Right cardiac atrium (tissue), 5 donors: Measurements from ENCODE around the gene WSB1. TPM values are rescaled to one million over a fixed set of nuclear protein-coding genes. Genes with fewer than 3 reads are reported as not detected.
"Not testable (repeated sequence)": the region's sequence is repeated elsewhere in the genome, so short reads cannot be mapped to it uniquely, and the experiment has no call there.

ENCODE experiments used
- ATAC-seq, 2 donors: fragments of 200-7000 bp; cut with Tn5 transposase; one replicate each; pipeline versions ENCODE4 v1.8.0 to v1.9.1; 2020; ENCODE audit warnings: moderate library complexity in 2 of 2, mild to moderate bottlenecking in 1 of 2
- DNase-seq, 3 donors: peaks; one replicate each; pipeline ENCODE4 v3.0.0-alpha.2; 2020
- H3K27ac ChIP-seq: one replicate; pipeline ENCODE4 v1.5.1; 2013; ENCODE audit warnings: mild to moderate bottlenecking, low read length, control low read depth, moderate library complexity
- H3K27me3 ChIP-seq: one replicate; pipeline ENCODE4 v1.6.1; 2013; ENCODE audit not compliant: control insufficient read depth, insufficient read depth
- H3K4me1 ChIP-seq: one replicate; pipeline ENCODE4 v1.6.1; 2013; ENCODE audit warnings: low read length; ENCODE audit not compliant: control insufficient read depth, insufficient read depth
- H3K4me3 ChIP-seq: one replicate; pipeline ENCODE4 v1.5.1; 2013; ENCODE audit warnings: low read length, control low read depth
- H3K9me3 ChIP-seq: one replicate; pipeline ENCODE4 v1.6.1; 2013; ENCODE audit warnings: low read length; ENCODE audit not compliant: control insufficient read depth
- WGBS: extraction: QIAGEN DNeasy Blood & Tissue Kit; methylation state at CpG from one replicate; pipeline ENCODE4 v1.1.7; 2013; 5-methylcytosine and 5-hydroxymethylcytosine counted together
- intact Hi-C, 4 donors: fragments of 100-400 bp; cut with DNase I; formaldehyde crosslinking; loops; one replicate each; pipeline versions ENCODE4 v1.11.0 to v1.14.0; 2022 to 2023
- polyA plus RNA-seq: library from polyadenylated mRNA; stranded (reverse); fragments of 200-250 nt; gene quantifications from one replicate; pipeline ENCODE4 v1.2.3, GENCODE V29; 2013
- total RNA-seq, 4 donors: library from RNA; stranded (reverse); fragmentation: NEBNext Ultra II Directional; extraction: Animal tissue kit (Norgen Biotek cat#: 25700); gene quantifications; one replicate each; pipeline ENCODE4 v1.2.1, GENCODE V29; 2021
- donor health status: healthy with polysubstance abuse.
- donor health status: DM: no; HTN: yes; CAD: no.
- donor health status: DM: no; HTN: no; CAD: no.
- donor health status: DM: no; HTN: yes; CAD: no; lungs with severe emphysema.
- donor health status: DM: yes; HTN: yes; CAD: no.

Gene WSB1
- total and polyA plus RNA-seq, 5 donors = 65.6 to 130 (median 83.4) TPM

GRCh38 chr17:27276653-27277156, 17.2 kb upstream of the WSB1 start:
- Histone ChIP-seq H3K27ac (no peak overlapping the region), H3K4me3 (no peak overlapping the region), H3K4me1 (no peaks in the 10 kb centered on the region), H3K9me3 (no peaks in the 10 kb centered on the region), H3K27me3 (no peaks in the 10 kb centered on the region)
- intact Hi-C loops = no loop called here
- ATAC-seq (peak in 1 of 2 donors; percentile 36), DNase-seq (no peak)
- WGBS = 71% methylated on average over 14 of the region's 14 CpGs

DNA sequence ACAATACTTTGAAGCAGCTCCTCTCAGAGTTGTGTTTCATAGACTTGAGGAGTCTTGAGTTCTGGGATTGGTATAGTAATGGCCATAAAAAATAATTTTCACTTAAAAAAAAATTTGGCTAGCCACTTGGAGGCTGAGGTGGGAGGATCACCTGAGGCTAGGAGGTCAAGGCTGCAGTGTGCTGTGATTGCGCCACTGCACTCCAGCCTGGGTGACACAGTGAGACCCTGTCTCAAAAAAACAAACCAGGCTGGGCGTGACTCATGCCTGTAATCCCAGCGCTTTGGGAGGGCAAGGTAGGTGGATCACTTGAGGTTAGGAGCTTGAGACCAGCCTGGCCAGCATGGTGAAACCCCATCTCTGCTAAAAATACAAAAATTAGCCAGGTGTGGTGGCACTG, 14.8 kb upstream of the WSB1 start:
- H3K27ac ChIP-seq, ATAC-seq, H3K4me1 ChIP-seq, H3K27me3 ChIP-seq, H3K9me3 ChIP-seq, H3K4me3 ChIP-seq, intact Hi-C loops: not testable (repeated sequence)
- WGBS = 99% methylated on average over 3 of the region's 3 CpGs
- peak in 1 of 3 donors; percentile 26 for DNase-seq

GRCh38 chr17:27280527-27280926, 13.4 kb upstream of the WSB1 start:
- H3K4me1 ChIP-seq = peaks cover 2% of the 10 kb centered on the region
- intact Hi-C loops = no loop called here
- no peak for DNase-seq
- H3K4me3 ChIP-seq = no peak overlapping the region
- no peaks in the 10 kb centered on the region for H3K9me3 ChIP-seq
- 91% methylated on average over 10 of the region's 10 CpGs for WGBS
- no peaks in the 10 kb centered on the region for H3K27me3 ChIP-seq
- no peak for ATAC-seq
- H3K27ac ChIP-seq = no peak overlapping the region

DNA sequence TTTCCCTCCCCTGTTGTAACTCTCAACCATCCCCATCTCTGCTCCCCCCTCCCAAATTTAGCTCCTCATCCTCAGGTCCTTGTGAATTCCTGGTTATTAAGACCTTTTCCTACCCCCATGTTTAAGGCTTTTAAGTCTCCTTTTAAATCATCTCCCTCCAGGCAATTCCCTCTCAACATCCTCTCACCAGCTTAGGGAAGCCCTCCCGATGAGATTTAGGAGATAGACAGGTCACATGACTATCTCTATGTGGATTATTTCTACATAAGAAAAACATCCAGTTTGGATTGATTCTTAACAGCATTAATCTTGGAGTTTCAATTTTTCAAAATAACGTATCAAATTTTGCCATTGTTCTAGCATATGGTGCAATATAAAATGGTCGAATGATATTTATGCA, 12.5 kb upstream of the WSB1 start:
- no peak for ATAC-seq
- no peak overlapping the region for H3K27ac ChIP-seq
- no peaks in the 10 kb centered on the region for H3K27me3 ChIP-seq
- intact Hi-C loops = no loop called here
- WGBS = 71% methylated on average over 3 of the region's 3 CpGs
- H3K4me1 ChIP-seq = peaks cover 2% of the 10 kb centered on the region
- no peaks in the 10 kb centered on the region for H3K9me3 ChIP-seq
- DNase-seq = no peak
- no peak overlapping the region for H3K4me3 ChIP-seq

DNA sequence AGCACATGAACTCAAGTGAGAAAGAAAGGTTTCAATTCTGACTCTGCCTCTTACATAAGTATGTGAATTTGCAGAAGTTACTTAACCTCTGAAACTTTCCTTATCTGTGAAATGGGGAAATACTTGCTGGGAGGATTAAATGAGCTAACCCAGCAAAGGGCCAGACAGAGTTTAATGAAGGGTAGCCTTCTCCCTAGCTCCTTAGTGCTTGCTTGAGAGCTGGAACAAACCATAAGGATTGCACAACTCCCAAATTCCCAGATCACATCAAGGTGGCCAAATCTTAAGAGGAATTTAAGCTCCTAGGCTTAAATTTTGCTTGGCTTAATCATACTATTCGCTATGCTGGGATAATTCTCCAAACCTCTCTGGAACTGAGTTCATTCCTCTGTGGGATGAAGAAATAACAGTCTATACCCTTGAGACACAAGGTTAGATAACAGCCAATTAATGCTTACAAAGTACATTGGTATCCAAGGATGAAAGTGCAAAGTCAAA, 11.8 kb upstream of the WSB1 start:
- H3K27ac ChIP-seq = no peak overlapping the region
- H3K4me3 ChIP-seq = no peak overlapping the region
- intact Hi-C loops = no loop called here
- ATAC-seq = peak; percentile 91 to 94
- peaks cover 2% of the 10 kb centered on the region for H3K4me1 ChIP-seq
- H3K9me3 ChIP-seq = no peaks in the 10 kb centered on the region
- no peaks in the 10 kb centered on the region for H3K27me3 ChIP-seq
- no peak for DNase-seq
- WGBS = 73% methylated on average over 1 of the region's 1 CpG

DNA sequence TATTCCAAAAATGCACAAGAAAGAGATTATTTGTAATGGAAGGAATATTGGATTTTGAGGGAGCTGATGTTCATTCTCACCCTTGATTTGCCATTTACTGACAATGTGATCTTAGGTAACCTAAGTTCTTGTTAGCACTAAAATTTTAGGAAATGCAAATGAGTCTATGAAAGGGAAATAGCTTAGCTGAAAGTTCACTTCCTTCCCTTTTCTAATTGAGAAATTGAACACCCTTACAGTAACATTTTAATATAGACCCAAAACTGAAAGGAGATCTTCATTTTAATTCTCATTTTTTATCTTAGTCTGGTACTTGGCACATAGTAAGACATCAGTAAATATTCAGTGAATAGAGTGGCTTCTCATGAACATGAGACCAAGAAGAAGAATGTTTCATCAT, 10.9 kb upstream of the WSB1 start:
- Histone ChIP-seq H3K4me1 (peaks cover 2% of the 10 kb centered on the region), H3K4me3 (no peak overlapping the region), H3K9me3 (no peaks in the 10 kb centered on the region), H3K27ac (no peak overlapping the region), H3K27me3 (no peaks in the 10 kb centered on the region)
- DNase-seq (no peak), ATAC-seq (no peak)
- intact Hi-C loops = no loop called here

DNA sequence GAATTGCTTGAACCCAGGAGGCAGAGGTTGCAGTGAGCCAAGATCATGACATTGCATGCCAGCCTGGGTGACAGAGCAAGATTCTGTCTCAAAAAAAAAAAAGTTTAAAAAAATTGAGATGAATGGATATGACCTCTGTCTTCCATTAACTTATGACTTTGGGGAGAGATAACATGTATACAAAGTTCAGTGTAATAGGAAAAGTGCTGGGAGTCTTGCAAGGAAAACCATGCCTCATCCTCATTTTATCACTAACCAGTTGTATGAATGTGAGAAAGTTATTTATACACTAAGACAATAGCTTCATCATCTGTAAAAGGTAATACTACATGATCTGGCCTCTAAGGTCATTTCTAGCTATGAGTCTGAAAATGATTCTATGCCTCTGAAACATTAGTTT, 10.2 kb upstream of the WSB1 start:
- no peak overlapping the region for H3K27ac ChIP-seq
- intact Hi-C loops = no loop called here
- H3K4me3 ChIP-seq = no peak overlapping the region
- H3K27me3 ChIP-seq = no peaks in the 10 kb centered on the region
- DNase-seq (no peak), ATAC-seq (no peak)
- H3K9me3 ChIP-seq = no peaks in the 10 kb centered on the region
- peaks cover 2% of the 10 kb centered on the region for H3K4me1 ChIP-seq

- H3K27ac ChIP-seq = peak overlapping the region; percentile 30
- ATAC-seq = no peak
- no peak overlapping the region for H3K4me3 ChIP-seq
- intact Hi-C loops = no loop called here
- DNase-seq = no peak
- peaks cover 2% of the 10 kb centered on the region for H3K4me1 ChIP-seq
- H3K27me3 ChIP-seq = no peaks in the 10 kb centered on the region
- WGBS = 27% methylated on average over 5 of the region's 5 CpGs
- H3K9me3 ChIP-seq = no peaks in the 10 kb centered on the region
Observed at GRCh38 chr17:27284811-27285415, 9.0 kb upstream of the WSB1 start.

- Histone ChIP-seq H3K27ac (no peak overlapping the region), H3K27me3 (no peaks in the 10 kb centered on the region), H3K9me3 (no peaks in the 10 kb centered on the region), H3K4me1 (peaks cover 2% of the 10 kb centered on the region), H3K4me3 (no peak overlapping the region)
- peak in 1 of 3 donors; percentile 60 for DNase-seq
- peak in 1 of 2 donors; percentile 32 for ATAC-seq
- 95% methylated on average over 2 of the region's 2 CpGs for WGBS
- intact Hi-C loops = no loop called here
Observed at GRCh38 chr17:27285516-27285915, 8.4 kb upstream of the WSB1 start.

DNA sequence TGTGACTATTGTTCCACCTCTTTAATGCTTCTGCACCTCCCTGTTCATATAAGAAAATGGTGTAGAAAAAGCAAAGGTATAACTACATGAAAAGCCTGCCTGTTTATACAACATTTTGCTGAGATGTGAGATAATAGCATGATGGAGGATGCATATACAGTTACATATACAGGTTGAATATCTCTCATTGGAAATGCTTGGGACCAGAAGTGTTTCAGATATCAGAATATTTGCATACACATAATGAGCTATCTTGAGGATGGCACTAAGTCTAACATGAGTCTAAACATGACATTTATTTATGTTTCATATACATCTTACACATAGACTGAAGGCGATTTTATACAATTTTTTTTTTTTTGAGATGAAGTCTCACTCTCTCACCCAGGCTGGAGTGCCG, 5.7 kb upstream of the WSB1 start:
- Histone ChIP-seq H3K27ac (no peak overlapping the region), H3K4me3 (no peak overlapping the region), H3K27me3 (no peaks in the 10 kb centered on the region), H3K9me3 (no peaks in the 10 kb centered on the region), H3K4me1 (peaks cover 2% of the 10 kb centered on the region)
- WGBS = 95% methylated on average over 2 of the region's 2 CpGs
- ATAC-seq (no peak), DNase-seq (no peak)
- intact Hi-C loops = no loop called here

DNA sequence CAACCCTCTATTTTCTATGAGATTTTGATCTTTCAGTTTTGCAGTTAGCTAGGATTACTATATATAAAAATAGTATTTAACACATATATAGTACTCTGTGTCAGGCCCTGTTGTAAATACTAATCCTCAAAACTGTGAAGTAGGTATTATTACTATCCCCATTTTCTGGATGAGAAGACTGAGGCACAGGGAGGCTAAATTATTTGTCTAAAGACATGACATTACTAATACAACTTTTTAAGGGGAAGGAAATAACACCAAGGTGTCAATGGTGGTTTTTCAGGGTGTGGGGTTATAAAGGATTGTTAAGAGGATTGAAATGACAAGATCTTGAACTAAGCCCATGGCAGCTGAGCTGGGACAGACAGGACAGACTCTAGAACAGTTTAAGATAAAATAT, 4.1 kb upstream of the WSB1 start:
- H3K27ac ChIP-seq = no peak overlapping the region
- intact Hi-C loops = loop anchor here in 3 of 4 donors (5.0 to 10.0 kb wide), 2 partner anchors 42 to 45 kb away; no protein-coding TSS in a partner anchor
- ATAC-seq (no peak), DNase-seq (no peak)
- no peaks in the 10 kb centered on the region for H3K27me3 ChIP-seq
- no peaks in the 10 kb centered on the region for H3K9me3 ChIP-seq
- no peak overlapping the region for H3K4me3 ChIP-seq
- H3K4me1 ChIP-seq = peaks cover 4% of the 10 kb centered on the region
